Stimulated activated CD4-positive, alpha-beta T cell treated with anti-CD3 and anti-CD28 coated beads, TNF-alpha, amount 100 ng/mL, for 24 hours (primary cell): Measurements from ENCODE around the gene INSIG2.
"Not testable (repeated sequence)": the region's sequence is repeated elsewhere in the genome, so short reads cannot be mapped to it uniquely, and the experiment has no call there.

Experiments
- DNase-seq, 3 experiments: peaks; one replicate each; pipeline ENCODE4 v3.0.0-alpha.2; 2020; ENCODE audit warnings: low read depth in 3 of 3

Gene INSIG2

GRCh38 chr2:118059919-118060478, 28.3 kb upstream of the INSIG2 start:
- DNase-seq, result peak in 1 of 3 experiments; percentile 7

- DNase-seq, result no peak
These were observed 26.9 kb upstream of the INSIG2 start for GRCh38 chr2:118061135-118061955.

- DNase-seq, result no peak
These were observed 26.2 kb upstream of the INSIG2 start for GRCh38 chr2:118062048-118062447.

GRCh38 chr2:118062669-118063068, 25.6 kb upstream of the INSIG2 start:
- DNase-seq, result no peak

GRCh38 chr2:118065015-118065706, 23.1 kb upstream of the INSIG2 start:
- no peak for DNase-seq

- DNase-seq, result no peak
These were observed 22.3 kb upstream of the INSIG2 start for GRCh38 chr2:118065921-118066511.

- no peak for DNase-seq
These were observed 10.5 kb upstream of the INSIG2 start for GRCh38 chr2:118077636-118078247.

- no peak for DNase-seq
These were observed 9.5 kb upstream of the INSIG2 start for GRCh38 chr2:118078734-118079133.

- no peak for DNase-seq
These were observed 3.7 kb upstream of the INSIG2 start for GRCh38 chr2:118084491-118085089.

GRCh38 chr2:118085173-118086023, 2.9 kb upstream of the INSIG2 start:
- DNase-seq, result no peak

GRCh38 chr2:118086024-118086633, 2.1 kb upstream of the INSIG2 start:
- no peak for DNase-seq

GRCh38 chr2:118089139-118089800, 999 bp downstream of the INSIG2 start:
- peak in 1 of 3 experiments; percentile 10 for DNase-seq

- DNase-seq, result no peak
These were observed 2.3 kb downstream of the INSIG2 start for GRCh38 chr2:118090387-118091139.

GRCh38 chr2:118091140-118091478, 2.8 kb downstream of the INSIG2 start:
- no peak for DNase-seq

GRCh38 chr2:118091631-118092030, 3.4 kb downstream of the INSIG2 start:
- DNase-seq, result no peak

- DNase-seq, result not testable (repeated sequence)
These were observed 5.8 kb downstream of the INSIG2 start for GRCh38 chr2:118094102-118094501.

- no peak for DNase-seq
These were observed 6.2 kb downstream of the INSIG2 start for GRCh38 chr2:118094503-118094902.

GRCh38 chr2:118095610-118096009, 7.3 kb downstream of the INSIG2 start:
- DNase-seq, result no peak

GRCh38 chr2:118097657-118098056, 9.4 kb downstream of the INSIG2 start:
- no peak for DNase-seq
